ENCODE results near the gene PRRT4.
A peak's percentile ranks its signal among the peaks of the same experiment; 100 is the strongest.

PRRT4 gene

GRCh38 chr7:128370491-128370890, 9.0 kb upstream of the PRRT4 start:
- DNase-seq, result no peak

GRCh38 chr7:128366986-128367385, 5.5 kb upstream of the PRRT4 start:
- no peak for DNase-seq

DNA sequence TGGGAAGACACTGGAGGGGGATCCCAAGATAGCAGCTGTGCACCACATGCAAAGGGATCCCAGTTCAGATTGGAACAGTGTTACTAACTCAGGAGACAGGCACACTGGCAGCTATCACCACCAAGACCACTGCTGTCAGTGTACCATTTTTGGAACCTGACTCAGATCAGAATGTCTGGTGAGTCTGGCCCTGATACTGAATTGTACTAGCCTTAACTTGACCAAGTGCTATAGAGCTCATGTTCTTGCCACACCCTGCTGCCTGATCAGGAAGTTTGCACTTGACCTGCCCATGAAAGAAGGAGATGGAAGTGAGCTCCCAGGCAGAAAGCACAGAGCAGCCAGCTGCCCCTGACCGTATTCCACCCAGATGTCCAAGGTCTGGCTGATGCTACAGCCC, 4.8 kb upstream of the PRRT4 start:
- no peak for DNase-seq

GRCh38 chr7:128365432-128365831, 3.9 kb upstream of the PRRT4 start:
- DNase-seq, result no peak

GRCh38 chr7:128364166-128364870, 2.8 kb upstream of the PRRT4 start:
- no peak for DNase-seq

- DNase-seq, result no peak
Observed at GRCh38 chr7:128363261-128363721, 1.8 kb upstream of the PRRT4 start.

GRCh38 chr7:128362670-128363069, 1.2 kb upstream of the PRRT4 start:
- DNase-seq, result no peak

- no peak for DNase-seq
Observed at GRCh38 chr7:128360359-128360678, 1.2 kb downstream of the PRRT4 start.

DNA sequence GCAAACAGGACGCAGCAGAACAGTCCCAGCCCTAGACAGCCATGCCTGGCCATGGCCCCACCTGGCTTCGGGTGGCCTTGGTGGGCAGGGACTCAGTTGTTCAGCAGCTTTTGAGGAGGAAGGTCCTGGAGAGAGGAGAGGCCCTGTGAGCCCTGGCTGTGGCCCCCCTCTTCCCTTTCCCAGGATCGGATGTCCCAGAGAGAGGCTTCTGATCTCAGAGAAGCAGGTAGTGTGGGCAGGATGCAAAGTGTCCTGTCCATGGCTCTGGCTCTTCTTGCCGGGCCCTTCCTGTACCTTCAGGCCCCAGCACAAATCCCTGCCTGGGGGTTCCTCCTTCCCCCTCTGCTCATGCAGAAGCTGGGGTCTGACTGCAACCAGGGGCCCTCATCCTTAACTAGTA, 1.6 kb downstream of the PRRT4 start:
- no peak for DNase-seq

- DNase-seq, result no peak
Observed at GRCh38 chr7:128359336-128359735, 2.2 kb downstream of the PRRT4 start.

GRCh38 chr7:128358233-128358632, 3.3 kb downstream of the PRRT4 start:
- no peak for DNase-seq

- no peak for DNase-seq
Observed at GRCh38 chr7:128357217-128357613, 4.3 kb downstream of the PRRT4 start.

GRCh38 chr7:128356546-128357216, 4.8 kb downstream of the PRRT4 start:
- DNase-seq, result no peak

- DNase-seq, result no peak
Observed at GRCh38 chr7:128353610-128354009, 7.9 kb downstream of the PRRT4 start.

DNA sequence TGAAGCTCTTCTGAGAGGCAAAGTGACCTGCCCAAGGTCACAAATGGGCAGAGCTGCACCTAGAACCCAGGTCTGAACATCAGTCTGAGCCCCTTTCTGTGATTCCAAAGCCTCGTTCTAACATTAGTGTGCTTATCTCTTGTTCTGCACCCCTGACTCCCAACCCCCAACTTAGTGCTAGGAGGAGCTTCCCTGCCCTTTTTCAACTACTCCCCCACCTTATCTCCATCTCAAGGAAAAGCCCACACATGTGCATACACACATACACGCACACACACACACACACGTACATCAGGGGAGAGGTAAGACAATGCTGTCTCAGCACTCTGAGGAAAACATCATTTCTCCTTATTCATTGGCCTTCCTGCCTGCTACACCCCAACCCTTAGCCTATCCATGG, 8.3 kb downstream of the PRRT4 start:
- DNase-seq, result no peak

DNA sequence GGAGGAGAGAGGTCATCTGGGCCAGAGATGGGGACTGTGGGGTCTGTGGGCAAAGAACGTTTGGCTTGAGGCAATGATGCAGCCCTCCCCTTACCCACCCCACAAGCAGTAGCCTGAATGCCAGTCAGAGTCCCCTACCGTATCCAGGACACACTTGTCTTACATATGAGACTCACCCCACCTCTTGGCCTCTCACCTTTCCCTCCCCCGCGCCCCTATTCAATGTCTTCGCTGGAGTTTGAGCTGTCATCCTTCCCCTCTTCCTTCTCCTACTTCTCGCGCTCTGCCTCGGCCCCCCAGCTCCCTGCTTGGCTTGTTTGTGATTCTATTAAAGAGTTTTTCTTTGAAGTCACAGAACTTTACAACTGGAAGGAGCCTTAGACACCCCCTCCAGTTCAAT, 8.9 kb downstream of the PRRT4 start:
- DNase-seq, result no peak

GRCh38 chr7:128352153-128352537, 9.3 kb downstream of the PRRT4 start:
- DNase-seq, result no peak

- no peak for DNase-seq
Observed at GRCh38 chr7:128351296-128352152, 10.0 kb downstream of the PRRT4 start.

DNA sequence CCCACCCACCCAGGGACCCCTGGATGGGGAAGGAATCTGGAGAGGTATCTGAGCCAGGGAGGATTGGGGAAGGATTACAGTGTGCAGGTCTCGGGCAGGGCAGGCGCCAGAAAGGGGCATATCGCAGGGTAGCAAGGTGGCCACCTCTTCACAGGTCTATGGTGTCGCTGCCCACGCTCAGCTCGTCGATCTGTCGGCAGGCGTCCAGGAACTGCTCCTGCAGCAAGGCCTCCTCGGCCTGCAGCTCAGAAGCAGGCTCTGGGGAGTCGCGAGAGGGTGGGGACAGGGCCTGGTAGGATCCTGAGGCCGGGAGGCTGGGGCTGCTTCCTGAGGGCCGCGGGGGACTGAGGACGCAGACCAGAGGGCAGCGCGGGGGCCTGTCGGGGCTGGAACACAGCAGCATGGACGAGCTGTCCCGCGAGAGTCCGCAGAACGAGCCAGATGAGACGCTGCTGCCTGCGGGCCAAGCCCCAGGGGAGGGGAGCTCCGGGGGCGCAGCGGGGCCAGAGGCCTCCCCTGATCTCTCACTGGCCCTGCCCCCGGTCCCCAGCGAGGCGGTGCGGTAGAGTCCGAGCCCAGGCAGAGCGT, 10.7 kb downstream of the PRRT4 start:
- DNase-seq, result no peak

- DNase-seq, result no peak
Observed at GRCh38 chr7:128349466-128349825, 12.0 kb downstream of the PRRT4 start.

DNA sequence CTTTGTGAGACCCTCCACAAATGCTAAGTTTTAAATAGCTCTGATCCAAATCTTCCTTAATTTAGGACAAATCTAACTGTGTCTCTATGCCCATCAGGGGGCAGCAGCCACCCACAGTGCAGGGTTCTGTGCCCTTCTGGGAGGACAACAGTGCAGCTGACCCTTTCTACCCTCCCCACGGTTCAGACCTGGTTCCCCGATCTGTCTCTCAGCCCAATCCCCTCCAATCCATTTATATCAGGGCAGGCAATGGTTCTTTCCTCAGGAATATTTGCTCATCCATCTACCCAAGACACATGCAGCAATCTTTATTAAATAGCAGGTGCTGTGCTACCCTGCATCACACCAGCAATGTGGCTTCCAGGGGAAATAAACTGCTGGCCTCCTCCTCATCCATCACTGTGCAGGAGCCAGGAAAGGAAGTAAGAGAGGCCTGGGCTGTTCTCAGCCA, 13.8 kb downstream of the PRRT4 start:
- DNase-seq, result peak; percentile 3

GRCh38 chr7:128344431-128344774, 17.1 kb downstream of the PRRT4 start:
- no peak for DNase-seq

- peak; percentile 61 for DNase-seq
Observed at GRCh38 chr7:128343554-128344430, 17.7 kb downstream of the PRRT4 start, which contains the start of gene RBM28. RBM28 (minus strand) TSS chr7:128343908; CDS start chr7:128343793, 115 bp downstream.
